Adrenal gland (tissue), 12 donors: Measurements from ENCODE around the gene BLM. TPM values are rescaled to one million over a fixed set of nuclear protein-coding genes. Genes with fewer than 3 reads are reported as not detected.

Source experiments
- DNase-seq, 7 donors: peaks; one replicate each; pipeline ENCODE4 v3.0.0-alpha.2; 2019 to 2020
- H3K27ac ChIP-seq, 5 donors: fragments of 200-600 bp; sonication (generic) in 4 of 5; 1 replicate in 3 of 5; 2 replicates in 2 of 5; pipeline versions ENCODE4 v1.5.1 to v1.8.0; 2016 to 2020; ENCODE audit warnings: mild to moderate bottlenecking in 1 of 5
- H3K27me3 ChIP-seq: fragments of 200-600 bp; 2 replicates; pipeline ENCODE4 v1.8.0; 2021
- H3K36me3 ChIP-seq, 2 donors: fragments of 200-600 bp; replicated peaks in 1 of 2; 1 replicate in 1 of 2; 2 replicates in 1 of 2; pipeline versions ENCODE4 v1.5.1 to v1.8.0; 2018 to 2022
- H3K4me1 ChIP-seq, 2 donors: fragments of 200-600 bp; replicated peaks in 1 of 2; 1 replicate in 1 of 2; 2 replicates in 1 of 2; pipeline versions ENCODE4 v1.5.1 to v1.8.0; 2018 to 2021
- H3K4me3 ChIP-seq, 4 donors: fragments of 200-600 bp; sonication (generic) in 3 of 4; one replicate each; pipeline ENCODE4 v1.5.1; 2016 to 2018
- H3K9me3 ChIP-seq, 3 donors: fragments of 200-600 bp; sonication (generic) in 1 of 3; replicated peaks in 1 of 3; 1 replicate in 2 of 3; 2 replicates in 1 of 3; pipeline versions ENCODE4 v1.5.1 to v1.8.0; 2016 to 2021
- POLR2A ChIP-seq, 2 donors: fragments of 450-650 bp; IDR thresholded peaks; one replicate each; pipeline ENCODE4 v1.6.1; 2017; ENCODE audit warnings: antibody characterized with exemption in 2 of 2, mild to moderate bottlenecking in 2 of 2, moderate library complexity in 1 of 2
- WGBS, 4 donors: extraction: QIAGEN DNeasy Blood & Tissue Kit in 2 of 4; methylation state at CpG; one replicate each; pipeline versions ENCODE4 v1.1.5 to v1.1.7; 2013 to 2017; 5-methylcytosine and 5-hydroxymethylcytosine counted together
- intact Hi-C, 2 donors: fragments of 100-400 bp; cut with DNase I; formaldehyde crosslinking; loops; one replicate each; pipeline versions ENCODE4 v1.14.1 to v1.15.0; 2022 to 2023
- polyA plus RNA-seq, 3 donors: library from polyadenylated mRNA; stranded (reverse); fragments of 200-250 nt in 2 of 3; fragments of 350-450 nt in 1 of 3; fragmentation: Illumina TruSeq in 1 of 3; extraction: RNeasy Lipid Tissue Mini Kit (QIAGEN cat#74804) in 1 of 3; gene quantifications; one replicate each; pipeline ENCODE4 v1.2.3, GENCODE V29; 2013 to 2014
- total RNA-seq, 9 donors: library from RNA; depleted of rRNA in 4 of 9; stranded (reverse); fragments of >200 nt in 4 of 9; fragments of 120-200 nt in 1 of 9; fragmentation: NEBNext Ultra II Directional in 1 of 9; extraction: Animal tissue kit (Norgen Biotek cat#: 25700) in 1 of 9; gene quantifications; one replicate each; pipeline versions ENCODE4 v1.1.0 to v1.2.4, GENCODE V29; 2013 to 2023
- TF ChIP-seq, protein P1 (sequence below), 6 experiments: fragments of 450-650 bp in 4 of 6; fragments of 200-600 bp in 2 of 6; sonication (generic) in 1 of 6; IDR thresholded peaks; 1 replicate in 5 of 6; 2 replicates in 1 of 6; pipeline versions ENCODE4 v1.5.1 to v1.8.0; 2016 to 2021; ENCODE audit warnings: antibody characterized with exemption in 6 of 6, mild to moderate bottlenecking in 2 of 6, moderate library complexity in 1 of 6
- donor health status: healthy with polysubstance abuse.
- donor health status: Bipolar disorder and iron deficiency.
- donor health status: DM: yes; HTN: yes; CAD: no.
- donor health status: DM: no; HTN: no; CAD: no.
- donor health status: DM: no; HTN: no; CAD: no.
- donor health status: DM: yes; HTN: yes; CAD: no.

BLM gene
- total and polyA plus RNA-seq, 12 donors, result 0.24 to 6.8 (median 1.3) TPM

DNA sequence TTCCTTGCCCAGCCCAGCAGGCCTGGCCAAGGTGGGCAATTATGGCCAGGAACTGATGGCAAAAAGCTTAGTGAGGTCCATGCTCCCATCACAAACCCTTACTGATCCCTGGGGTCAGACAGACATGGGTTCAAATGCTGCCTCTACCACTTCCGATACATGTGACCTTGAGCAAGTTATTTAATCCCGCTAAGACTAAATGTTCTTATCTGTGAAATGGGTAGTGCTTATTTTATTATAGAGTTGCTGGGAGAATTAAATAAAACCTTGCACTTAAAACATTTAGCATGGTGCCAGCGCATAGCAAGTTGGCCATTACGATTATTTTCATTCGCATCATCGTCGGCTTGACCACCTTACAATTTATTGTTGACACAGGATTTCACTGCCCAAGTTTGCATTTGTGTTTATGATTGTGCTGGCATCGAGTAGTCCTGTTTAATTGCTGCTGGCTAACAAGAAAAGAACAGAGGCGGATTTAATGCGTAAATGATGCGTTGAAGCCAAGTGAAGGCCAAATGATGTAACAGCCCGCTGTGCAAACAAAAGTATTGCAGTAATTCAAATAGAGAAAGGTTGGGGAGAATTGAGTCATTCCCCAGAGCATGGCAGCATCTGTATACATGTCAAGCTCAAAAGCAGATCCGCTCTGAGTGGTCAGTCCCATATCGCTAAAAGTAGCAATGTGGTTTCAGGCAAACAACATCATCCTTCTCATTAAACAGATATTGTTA, 144.0 kb downstream of the BLM start:
- DNase-seq, result no peak
- intact Hi-C loops, result no loop called here
- WGBS, 4 donors, result 88 to 94% (median 90%) methylated on average over 14 of the region's 14 CpGs
- H3K9me3 ChIP-seq, result no peaks in the 10 kb centered on the region
- H3K4me1 ChIP-seq, result no peaks in the 10 kb centered on the region
- no peak overlapping the region for H3K4me3 ChIP-seq
- no peak overlapping the region for H3K27ac ChIP-seq
- TF ChIP-seq POLR2A (IDR thresholded peaks at IDR 0.05), result no peak
- TF ChIP-seq, protein P1, sequence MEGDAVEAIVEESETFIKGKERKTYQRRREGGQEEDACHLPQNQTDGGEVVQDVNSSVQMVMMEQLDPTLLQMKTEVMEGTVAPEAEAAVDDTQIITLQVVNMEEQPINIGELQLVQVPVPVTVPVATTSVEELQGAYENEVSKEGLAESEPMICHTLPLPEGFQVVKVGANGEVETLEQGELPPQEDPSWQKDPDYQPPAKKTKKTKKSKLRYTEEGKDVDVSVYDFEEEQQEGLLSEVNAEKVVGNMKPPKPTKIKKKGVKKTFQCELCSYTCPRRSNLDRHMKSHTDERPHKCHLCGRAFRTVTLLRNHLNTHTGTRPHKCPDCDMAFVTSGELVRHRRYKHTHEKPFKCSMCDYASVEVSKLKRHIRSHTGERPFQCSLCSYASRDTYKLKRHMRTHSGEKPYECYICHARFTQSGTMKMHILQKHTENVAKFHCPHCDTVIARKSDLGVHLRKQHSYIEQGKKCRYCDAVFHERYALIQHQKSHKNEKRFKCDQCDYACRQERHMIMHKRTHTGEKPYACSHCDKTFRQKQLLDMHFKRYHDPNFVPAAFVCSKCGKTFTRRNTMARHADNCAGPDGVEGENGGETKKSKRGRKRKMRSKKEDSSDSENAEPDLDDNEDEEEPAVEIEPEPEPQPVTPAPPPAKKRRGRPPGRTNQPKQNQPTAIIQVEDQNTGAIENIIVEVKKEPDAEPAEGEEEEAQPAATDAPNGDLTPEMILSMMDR (IDR thresholded peaks at IDR 0.05), result no peak
- no peaks in the 10 kb centered on the region for H3K36me3 ChIP-seq
- no peaks in the 10 kb centered on the region for H3K27me3 ChIP-seq

DNA sequence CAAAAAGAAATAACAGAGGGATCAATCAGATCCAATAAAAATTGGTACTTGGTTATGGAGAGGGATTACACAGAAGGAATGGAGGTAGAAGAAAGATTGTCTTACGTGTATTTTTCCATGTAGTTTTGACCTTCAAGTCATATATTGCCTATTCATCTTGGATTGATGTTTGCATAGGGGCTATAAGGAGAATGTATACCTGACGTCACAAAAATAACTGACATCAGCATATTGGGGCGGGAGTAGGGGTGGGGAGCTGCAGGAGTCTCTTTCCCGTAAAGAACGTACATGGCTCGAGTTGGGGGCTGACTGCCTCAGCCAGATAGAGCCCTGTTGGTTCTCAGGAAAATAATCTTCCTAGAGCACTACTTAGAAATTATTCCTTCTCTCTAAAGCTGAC, 145.3 kb downstream of the BLM start:
- intact Hi-C loops, result no loop called here
- no peak overlapping the region for H3K27ac ChIP-seq
- no peaks in the 10 kb centered on the region for H3K4me1 ChIP-seq
- H3K36me3 ChIP-seq, result no peaks in the 10 kb centered on the region
- H3K4me3 ChIP-seq, result no peak overlapping the region
- WGBS, 4 donors, result 90 to 95% (median 93%) methylated on average over 6 of the region's 6 CpGs
- DNase-seq, result no peak
- H3K27me3 ChIP-seq, result no peaks in the 10 kb centered on the region
- no peaks in the 10 kb centered on the region for H3K9me3 ChIP-seq
- TF ChIP-seq, protein P1 (IDR thresholded peaks at IDR 0.05), result no peak
- TF ChIP-seq POLR2A (IDR thresholded peaks at IDR 0.05), result no peak

DNA sequence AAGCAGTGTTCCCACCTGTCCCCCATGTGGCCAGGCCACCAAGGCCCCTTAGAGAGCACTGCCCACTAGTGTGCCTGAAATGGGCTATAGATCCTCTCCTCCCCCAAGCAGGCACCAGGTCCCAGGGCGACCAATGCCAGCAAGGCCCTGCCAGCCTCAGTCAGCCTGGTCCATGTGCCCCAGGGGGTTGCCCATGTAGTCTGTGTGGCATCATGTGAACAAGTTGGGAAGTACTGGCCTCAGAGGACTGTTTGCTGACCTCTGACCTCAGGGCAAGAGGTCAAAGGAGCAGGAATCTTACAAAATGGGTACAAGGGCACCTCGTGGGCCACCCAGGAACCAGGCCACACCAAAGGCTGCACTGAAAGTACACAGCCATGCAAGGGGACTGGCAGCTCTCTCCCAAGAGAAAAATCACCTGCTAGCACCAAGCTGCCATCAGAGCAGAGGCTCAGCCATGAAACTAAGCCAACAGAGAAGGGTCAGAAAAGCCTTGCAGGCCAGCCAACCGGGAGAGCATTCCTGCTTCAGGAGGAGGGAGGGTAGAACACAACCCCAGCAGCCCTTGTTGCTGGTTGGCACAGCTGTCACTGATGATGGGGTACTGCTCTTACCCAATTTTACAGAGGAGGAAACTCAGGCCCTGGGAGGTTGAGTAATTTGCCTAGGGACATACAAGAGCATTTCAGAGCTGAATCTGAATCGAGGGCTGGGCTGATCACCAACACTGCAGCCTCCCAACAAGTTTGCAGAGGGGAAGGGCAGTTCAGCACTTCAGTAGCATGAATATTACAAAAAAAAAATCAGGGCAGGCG, 146.0 kb downstream of the BLM start:
- 52 to 74% (median 71%) methylated on average over 3 to 5 of the region's 5 CpGs for WGBS, 4 donors

DNA sequence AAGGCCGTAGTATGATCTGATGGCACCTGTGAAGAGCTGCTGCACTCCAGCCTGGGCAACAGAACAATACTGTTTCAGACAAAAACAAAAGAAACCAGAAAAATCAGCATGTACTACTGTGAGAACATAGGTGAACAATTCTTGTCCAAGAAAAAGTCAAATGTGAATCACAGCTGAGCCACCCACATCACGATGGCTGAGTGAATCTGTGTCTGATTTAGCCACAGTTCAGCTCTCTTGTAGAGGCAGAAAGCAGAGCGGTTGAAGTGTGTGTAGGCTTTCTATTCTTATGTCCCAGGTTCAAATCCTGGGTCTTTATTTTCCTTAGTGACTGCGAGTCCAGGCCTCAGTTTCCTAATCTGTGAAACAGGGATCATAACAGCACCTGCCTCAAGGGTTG, 146.8 kb downstream of the BLM start:
- Histone ChIP-seq H3K36me3 (no peaks in the 10 kb centered on the region), H3K27me3 (no peaks in the 10 kb centered on the region), H3K9me3 (no peaks in the 10 kb centered on the region), H3K4me1 (peaks cover 0 to under 1% of the 10 kb centered on the region in 2 donors), H3K27ac (no peak overlapping the region), H3K4me3 (no peak overlapping the region)
- no peak for DNase-seq
- 76 to 87% (median 82%) methylated on average over 4 of the region's 4 CpGs for WGBS, 4 donors
- intact Hi-C loops, result no loop called here
- TF ChIP-seq POLR2A (IDR thresholded peaks at IDR 0.05), result no peak
- TF ChIP-seq, protein P1 (IDR thresholded peaks at IDR 0.05), result no peak

More for the DNA sequence above, 146.0 kb downstream of the BLM start:
- TF ChIP-seq, protein P1 (IDR thresholded peaks at IDR 0.05), result no peak
- TF ChIP-seq POLR2A (IDR thresholded peaks at IDR 0.05), result no peak
- H3K9me3 ChIP-seq, result no peaks in the 10 kb centered on the region
- no peaks in the 10 kb centered on the region for H3K27me3 ChIP-seq
- intact Hi-C loops, result no loop called here
- H3K4me1 ChIP-seq, result no peaks in the 10 kb centered on the region
- H3K36me3 ChIP-seq, result no peaks in the 10 kb centered on the region
- DNase-seq, result peak in 3 of 7 donors; percentile 53 to 70 (median 66)
- no peak overlapping the region for H3K4me3 ChIP-seq
- peak overlapping the region in 1 of 5 donors; percentile 22 for H3K27ac ChIP-seq
